Choroid plexus epithelial cell (primary cell): ENCODE data around the gene USP2.

Experiments
- DNase-seq: peaks from one replicate; pipeline ENCODE4 v3.0.0-alpha.2; 2010; ENCODE audit warnings: low read depth
- H3K4me3 ChIP-seq: 2 replicates; pipeline ENCODE4 v1.5.1; 2011; ENCODE audit warnings: low read depth, mild to moderate bottlenecking, control low read depth, low read length, moderate library complexity
- TF ChIP-seq, protein P1 (sequence below): conservative IDR thresholded peaks from 2 replicates; pipeline ENCODE4 v1.5.1; 2011; ENCODE audit warnings: low read depth, mild to moderate bottlenecking, control low read depth, inconsistent platforms, low read length, moderate library complexity

Gene USP2

DNA sequence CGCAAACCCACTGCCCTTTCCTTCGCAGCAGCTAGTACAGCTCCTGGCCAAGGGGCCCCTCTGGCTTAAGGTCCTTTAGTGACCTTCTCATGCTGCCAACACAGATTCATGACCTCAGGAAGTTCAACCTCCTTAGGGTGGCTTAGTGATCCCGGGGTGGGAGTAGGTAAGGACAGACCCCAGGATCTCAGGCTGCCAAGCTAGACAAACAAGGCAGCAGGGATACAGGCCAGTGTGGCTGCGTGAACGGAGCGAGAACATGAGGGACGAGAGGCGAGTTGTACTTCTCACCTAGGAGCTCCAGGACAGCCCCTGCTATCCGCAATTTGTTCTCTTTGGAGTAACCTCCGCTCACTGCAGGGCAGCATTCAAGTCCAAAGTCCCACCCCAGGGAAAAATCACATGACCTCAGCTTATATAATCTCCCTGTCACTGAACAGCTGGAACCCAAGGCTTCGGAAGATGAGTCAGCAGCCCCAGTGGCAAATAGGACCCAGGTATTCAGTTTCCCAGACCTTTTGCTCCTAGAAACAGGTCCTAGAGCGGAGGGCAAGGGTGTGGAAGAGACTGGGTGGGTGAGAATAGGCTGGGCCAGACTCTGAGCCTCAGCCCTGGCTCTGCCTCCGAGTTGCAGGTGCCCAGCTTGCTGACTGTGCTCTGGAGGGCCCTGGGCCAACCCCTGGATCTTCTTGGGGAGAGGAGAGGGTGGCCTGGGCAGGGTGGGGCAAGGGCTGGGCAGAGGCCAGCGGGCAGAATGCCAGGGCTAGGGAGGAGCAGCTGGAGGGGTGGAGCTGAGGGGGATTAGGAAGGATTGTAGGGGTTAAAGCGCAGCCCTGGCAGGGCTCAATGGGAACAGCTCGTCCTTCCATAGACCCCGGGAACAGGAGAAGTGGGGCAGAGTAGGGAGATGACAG is 13.1 kb downstream of the USP2 start:
- DNase-seq, result peak; percentile 33
- TF ChIP-seq, protein P1, sequence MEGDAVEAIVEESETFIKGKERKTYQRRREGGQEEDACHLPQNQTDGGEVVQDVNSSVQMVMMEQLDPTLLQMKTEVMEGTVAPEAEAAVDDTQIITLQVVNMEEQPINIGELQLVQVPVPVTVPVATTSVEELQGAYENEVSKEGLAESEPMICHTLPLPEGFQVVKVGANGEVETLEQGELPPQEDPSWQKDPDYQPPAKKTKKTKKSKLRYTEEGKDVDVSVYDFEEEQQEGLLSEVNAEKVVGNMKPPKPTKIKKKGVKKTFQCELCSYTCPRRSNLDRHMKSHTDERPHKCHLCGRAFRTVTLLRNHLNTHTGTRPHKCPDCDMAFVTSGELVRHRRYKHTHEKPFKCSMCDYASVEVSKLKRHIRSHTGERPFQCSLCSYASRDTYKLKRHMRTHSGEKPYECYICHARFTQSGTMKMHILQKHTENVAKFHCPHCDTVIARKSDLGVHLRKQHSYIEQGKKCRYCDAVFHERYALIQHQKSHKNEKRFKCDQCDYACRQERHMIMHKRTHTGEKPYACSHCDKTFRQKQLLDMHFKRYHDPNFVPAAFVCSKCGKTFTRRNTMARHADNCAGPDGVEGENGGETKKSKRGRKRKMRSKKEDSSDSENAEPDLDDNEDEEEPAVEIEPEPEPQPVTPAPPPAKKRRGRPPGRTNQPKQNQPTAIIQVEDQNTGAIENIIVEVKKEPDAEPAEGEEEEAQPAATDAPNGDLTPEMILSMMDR, result no peak
- no peak overlapping the region for H3K4me3 ChIP-seq

DNA sequence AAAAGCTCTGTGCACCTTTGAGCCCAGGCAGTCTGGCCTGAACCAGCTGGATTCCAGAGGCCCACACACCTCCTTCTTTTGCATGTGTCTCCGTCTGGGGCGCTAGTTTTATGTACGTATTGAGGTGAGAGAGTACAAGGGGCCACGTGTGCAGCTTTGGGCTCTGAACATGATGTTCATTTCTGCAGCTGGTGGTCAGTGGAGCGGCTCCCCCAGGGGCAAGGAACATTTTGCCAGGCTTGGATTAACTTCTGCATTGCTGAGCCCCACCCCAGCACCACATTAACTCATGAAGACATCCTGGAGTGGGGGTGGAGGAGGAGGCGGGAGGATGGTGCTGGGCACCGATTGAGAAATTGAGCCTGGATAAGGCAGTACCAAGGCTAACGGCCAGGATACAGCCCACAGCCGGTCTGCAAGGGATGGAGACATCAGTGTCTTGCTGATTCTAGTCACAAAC is 13.8 kb downstream of the USP2 start:
- no peak for DNase-seq

DNA sequence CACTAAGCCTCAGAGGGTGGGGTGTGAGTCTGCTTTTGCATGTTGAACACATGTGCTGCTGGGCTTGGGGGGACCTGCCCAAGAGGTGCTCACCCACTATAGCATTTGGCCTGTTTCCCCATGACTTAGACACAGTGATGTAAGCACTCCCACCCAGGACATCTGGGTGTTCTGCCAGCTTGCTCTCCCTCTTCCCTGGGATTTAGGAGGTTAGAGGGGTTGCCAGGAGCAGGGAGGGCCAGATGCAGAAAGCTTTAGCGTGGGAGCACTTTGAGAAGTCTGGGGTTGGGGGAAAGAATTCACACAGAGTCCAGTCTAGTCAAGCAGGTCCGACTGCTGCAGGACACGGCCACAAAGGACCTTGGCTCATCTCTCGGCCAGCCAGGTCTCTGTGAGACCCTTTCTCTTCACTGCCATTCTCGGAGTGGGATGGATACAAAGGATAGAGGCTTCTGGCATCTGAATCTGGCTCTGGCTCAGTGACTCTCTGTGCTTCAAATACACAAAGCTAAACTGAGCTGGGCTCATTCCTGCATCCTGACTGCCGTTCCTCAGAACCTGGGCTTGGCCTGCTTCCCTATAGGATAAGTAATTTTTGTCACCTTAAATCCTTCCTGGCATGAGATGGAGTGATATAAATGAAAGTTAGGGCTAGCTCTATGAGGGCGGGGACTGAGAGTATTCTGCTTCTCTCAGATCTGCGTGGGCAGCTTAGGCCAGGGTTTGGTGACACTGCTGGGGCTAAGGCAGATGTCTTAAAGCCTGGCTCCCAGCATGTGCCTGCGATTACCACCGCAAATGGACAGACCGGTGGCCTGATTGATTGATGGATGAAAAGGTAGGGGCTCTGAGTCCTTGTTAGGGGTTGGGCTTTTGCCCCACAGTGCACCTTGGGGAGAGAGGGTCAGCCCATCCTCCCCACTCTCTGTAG is 14.5 kb downstream of the USP2 start:
- no peak overlapping the region for H3K4me3 ChIP-seq
- no peak for DNase-seq
- TF ChIP-seq, protein P1, result no peak

More for the DNA sequence above, 13.8 kb downstream of the USP2 start:
- H3K4me3 ChIP-seq, result no peak overlapping the region
- TF ChIP-seq, protein P1, result no peak

DNA sequence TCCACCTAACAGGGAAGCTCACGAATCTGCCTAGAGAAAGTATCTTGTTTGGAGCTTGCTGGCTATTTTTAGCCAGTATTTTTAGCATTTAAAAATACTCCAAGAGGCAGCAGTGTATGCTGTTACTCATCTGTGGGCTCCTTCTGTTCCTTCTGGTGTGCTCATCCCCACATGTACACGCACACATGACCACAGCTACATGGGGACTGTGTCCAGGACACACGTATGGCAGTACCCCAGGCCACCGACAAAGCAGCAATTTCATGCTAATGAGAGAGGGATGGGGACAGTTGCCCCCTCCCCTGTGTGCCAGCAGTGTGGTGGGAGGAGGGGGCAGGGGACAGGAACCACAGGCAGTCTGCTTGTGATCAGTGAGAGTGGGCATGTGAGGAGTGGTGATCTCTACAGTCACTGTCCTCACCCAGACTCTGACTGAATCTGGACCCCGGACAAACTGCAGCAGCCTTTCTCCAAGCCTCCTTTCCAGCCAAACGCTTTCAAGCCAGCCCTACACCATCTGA is 16.4 kb downstream of the USP2 start:
- TF ChIP-seq, protein P1, result no peak
- no peak overlapping the region for H3K4me3 ChIP-seq
- no peak for DNase-seq

DNA sequence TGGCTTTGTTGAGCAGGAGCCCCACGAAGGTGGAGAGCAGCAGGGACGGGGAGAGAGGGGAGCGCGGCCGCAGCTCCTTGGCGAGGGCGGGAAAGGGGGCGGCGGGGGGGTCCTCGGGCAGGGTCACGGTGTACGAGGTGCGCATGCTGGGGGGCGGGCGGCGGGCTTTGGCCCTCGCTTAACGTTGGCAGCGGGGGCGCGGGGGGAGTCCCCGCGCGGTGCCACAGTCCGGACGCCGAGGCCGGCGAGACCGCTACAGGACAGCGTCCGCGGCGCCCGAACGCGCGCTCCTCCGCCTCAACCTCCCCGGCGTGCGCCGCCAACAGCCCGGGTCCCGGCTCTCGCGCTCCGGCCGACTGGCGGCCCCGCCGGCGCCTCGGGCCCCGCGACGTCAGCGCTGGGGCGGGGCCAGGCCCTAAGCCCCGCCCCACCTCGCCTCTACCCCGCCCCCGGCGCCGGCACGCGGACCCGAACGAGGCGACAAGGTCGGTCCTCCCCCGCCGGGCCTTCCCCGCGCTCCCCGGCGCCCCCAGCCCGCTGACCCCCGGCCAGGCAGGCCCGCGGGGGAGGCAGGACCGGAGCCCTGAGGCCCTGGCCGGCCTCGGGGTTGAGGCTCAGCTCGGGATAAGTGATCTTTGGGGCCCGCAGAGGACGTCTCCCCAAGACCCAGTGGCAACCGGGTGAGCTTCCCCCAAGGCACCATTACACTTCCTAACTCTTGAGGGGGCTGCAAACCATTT is 17.5 kb downstream of the USP2 start:
- TF ChIP-seq, protein P1, result no peak
- DNase-seq, result no peak
- peak overlapping the region; percentile 29 for H3K4me3 ChIP-seq
